Smooth muscle cell (in vitro differentiated cells): ENCODE results near the gene FER. TPM values are rescaled to one million over a fixed set of nuclear protein-coding genes. Genes with fewer than 3 reads are reported as not detected.

ENCODE experiments used
- DNase-seq: peaks from one replicate; lab custom pipeline; 2025; ENCODE audit not compliant: unreplicated experiment; lab: John Stamatoyannopoulos, UW
- H2AFZ ChIP-seq: fragments of 200-600 bp; sonication (generic); 2 replicates; pipeline ENCODE4 v1.6.0; 2016; ENCODE audit warnings: antibody characterized with exemption, low read depth, mild to moderate bottlenecking
- H3F3A ChIP-seq: fragments of 200-600 bp; sonication (generic); 2 replicates; pipeline ENCODE4 v1.6.0; 2017; ENCODE audit warnings: antibody characterized with exemption, low read depth
- H3K27ac ChIP-seq: fragments of 200-600 bp; sonication (generic); 2 replicates; pipeline ENCODE4 v1.5.1; 2016; ENCODE audit warnings: low read depth, mild to moderate bottlenecking
- H3K27me3 ChIP-seq: fragments of 200-600 bp; sonication (generic); 2 replicates; pipeline ENCODE4 v1.6.1; 2016; ENCODE audit warnings: low read depth, mild to moderate bottlenecking
- H3K36me3 ChIP-seq: fragments of 200-600 bp; sonication (generic); 2 replicates; pipeline ENCODE4 v1.5.1; 2016; ENCODE audit warnings: low read depth
- H3K4me1 ChIP-seq: fragments of 200-600 bp; sonication (generic); 2 replicates; pipeline ENCODE4 v1.5.1; 2016; ENCODE audit warnings: low read depth
- H3K4me2 ChIP-seq: fragments of 200-600 bp; sonication (generic); 2 replicates; pipeline ENCODE4 v1.6.0; 2016; ENCODE audit warnings: mild to moderate bottlenecking
- H3K4me3 ChIP-seq: fragments of 200-600 bp; sonication (generic); 2 replicates; pipeline ENCODE4 v1.5.1; 2016; ENCODE audit warnings: mild to moderate bottlenecking
- H3K79me2 ChIP-seq: fragments of 200-600 bp; sonication (generic); 2 replicates; pipeline ENCODE4 v1.6.0; 2016; ENCODE audit warnings: low read depth, mild to moderate bottlenecking
- H3K9ac ChIP-seq: fragments of 200-600 bp; sonication (generic); 2 replicates; pipeline ENCODE4 v1.6.0; 2016; ENCODE audit warnings: low read depth
- H3K9me3 ChIP-seq: fragments of 200-600 bp; sonication (generic); replicated peaks from 2 replicates; pipeline ENCODE4 v1.5.1; 2016; ENCODE audit warnings: low read depth
- H4K20me1 ChIP-seq: fragments of 200-600 bp; sonication (generic); 2 replicates; pipeline ENCODE4 v1.6.0; 2016; ENCODE audit warnings: low read depth
- CTCF ChIP-seq: fragments of 200-600 bp; sonication (generic); IDR thresholded peaks from 2 replicates; pipeline ENCODE4 v1.5.1; 2017; ENCODE audit warnings: borderline replicate concordance, mild to moderate bottlenecking, antibody characterized with exemption; ENCODE audit not compliant: insufficient read depth, poor library complexity, severe bottlenecking
- WGBS: methylation state at CpG from one replicate; pipeline ENCODE4 v1.1.7; 2016; ENCODE audit warnings: low lambda C conversion rate; 5-methylcytosine and 5-hydroxymethylcytosine counted together
- polyA plus RNA-seq: library from polyadenylated mRNA; unstranded; fragments of >200 nt; fragmentation: Nextera tagmentation; extraction: Ambion mirVana; gene quantifications from 2 replicates; pipeline ENCODE4 v1.2.1, GENCODE V29; 2016
- total RNA-seq: library from RNA; depleted of rRNA; stranded (reverse); fragments of >200 nt; gene quantifications from 2 replicates; pipeline ENCODE4 v1.2.3, GENCODE V29; 2014

Gene FER
- total and polyA plus RNA-seq, 2 experiments from 2014 or later = 15.6 to 16.4 TPM

GRCh38 chr5:109063223-109063622 lies 315.5 kb downstream of the FER start:
- no peak overlapping the region for H3K9ac ChIP-seq
- no peak overlapping the region for H3K4me3 ChIP-seq
- H3K27ac ChIP-seq = no peak overlapping the region
- no peaks in the 10 kb centered on the region for H3F3A ChIP-seq
- no peaks in the 10 kb centered on the region for H3K4me1 ChIP-seq
- DNase-seq = no peak
- H3K27me3 ChIP-seq = no peaks in the 10 kb centered on the region
- TF ChIP-seq CTCF = no peak
- H3K9me3 ChIP-seq = no peaks in the 10 kb centered on the region
- 100% methylated on average over 1 of the region's 1 CpG for WGBS
- H3K36me3 ChIP-seq = no peaks in the 10 kb centered on the region
- no peak overlapping the region for H2AFZ ChIP-seq
- H3K4me2 ChIP-seq = no peak overlapping the region
- no peaks in the 10 kb centered on the region for H3K79me2 ChIP-seq
- H4K20me1 ChIP-seq = no peaks in the 10 kb centered on the region

GRCh38 chr5:109076741-109077140 lies 329.0 kb downstream of the FER start:
- WGBS = 70% methylated on average over 2 of the region's 2 CpGs
- no peak for DNase-seq
- Histone ChIP-seq H3K27me3 (no peaks in the 10 kb centered on the region), H3K36me3 (no peaks in the 10 kb centered on the region), H3K9ac (no peak overlapping the region), H4K20me1 (no peaks in the 10 kb centered on the region), H3F3A (no peaks in the 10 kb centered on the region), H3K27ac (no peak overlapping the region), H3K4me2 (no peak overlapping the region), H3K9me3 (no peaks in the 10 kb centered on the region), H3K79me2 (no peaks in the 10 kb centered on the region), H3K4me3 (no peak overlapping the region), H3K4me1 (no peaks in the 10 kb centered on the region), H2AFZ (no peak overlapping the region)
- TF ChIP-seq CTCF = no peak

GRCh38 chr5:109078448-109078847 lies 330.8 kb downstream of the FER start:
- no peak overlapping the region for H2AFZ ChIP-seq
- no peaks in the 10 kb centered on the region for H3K36me3 ChIP-seq

More at GRCh38 chr5:109078448-109078847, 330.8 kb downstream of the FER start:
- no peaks in the 10 kb centered on the region for H4K20me1 ChIP-seq
- no peaks in the 10 kb centered on the region for H3K27me3 ChIP-seq
- H3K27ac ChIP-seq = no peak overlapping the region
- H3F3A ChIP-seq = no peaks in the 10 kb centered on the region
- no peaks in the 10 kb centered on the region for H3K4me1 ChIP-seq
- no peaks in the 10 kb centered on the region for H3K9me3 ChIP-seq
- TF ChIP-seq CTCF = no peak
- H3K9ac ChIP-seq = no peak overlapping the region
- DNase-seq = no peak
- H3K4me2 ChIP-seq = no peak overlapping the region
- no peaks in the 10 kb centered on the region for H3K79me2 ChIP-seq
- H3K4me3 ChIP-seq = no peak overlapping the region
